Motor neuron (in vitro differentiated cells): ENCODE results near the gene HIF1AN. TPM values are rescaled to one million over a fixed set of nuclear protein-coding genes. Genes with fewer than 3 reads are reported as not detected.

Experiments used
- total RNA-seq, 8 experiments: library from RNA; unstranded; fragments of 300-600 nt; gene quantifications; 2 replicates each; pipeline versions ENCODE4 v1.2.3 to v1.2.4, GENCODE V29; 2022

Gene HIF1AN
- total RNA-seq, 8 experiments from 2014 or later, result 7.3 to 23.6 (median 11.9) TPM

Other genes starting within 250 kb of the HIF1AN start
- gene BLOC1S2, start 249.3 kb upstream of the HIF1AN start, total RNA-seq, result 100 to 1,000 TPM in 1 of 8 experiments, 10 to 100 TPM in 7; 30.5 to 120 (median 66.8) TPM
- gene PKD2L1, start 205.7 kb upstream of the HIF1AN start, total RNA-seq, result under 1 TPM in 5 of 8 experiments, not detected in 3; 0.24 to 0.36 (median 0.29) TPM
- gene SCD, start 188.7 kb upstream of the HIF1AN start, total RNA-seq, result 100 to 1,000 TPM; 100 to 535 (median 198) TPM
- gene WNT8B, start 72.9 kb upstream of the HIF1AN start, total RNA-seq, result 1 to 10 TPM in 1 of 8 experiments, under 1 TPM in 5, not detected in 2; 0.16 to 1.4 (median 0.32) TPM
- gene SEC31B, start 16.1 kb upstream of the HIF1AN start, total RNA-seq, result 10 to 100 TPM in 2 of 8 experiments, 1 to 10 TPM in 6; 3.0 to 24.0 (median 6.4) TPM
- 100 to 1,000 TPM; 247 to 398 (median 294) TPM for gene NDUFB8, start 6.1 kb upstream of the HIF1AN start, total RNA-seq
- 1 to 10 TPM in 3 of 8 experiments, under 1 TPM in 4, not detected in 1; 0.13 to 2.2 (median 0.77) TPM for gene PAX2, start 209.6 kb downstream of the HIF1AN start, total RNA-seq